PC-9 (cell line): Measurements from ENCODE around the gene SRMS.
"Not testable (repeated sequence)": the region's sequence is repeated elsewhere in the genome, so short reads cannot be mapped to it uniquely, and the experiment has no call there.

ENCODE experiments used
- CTCF ChIP-seq: fragments of 200-600 bp; sonication (generic); conservative IDR thresholded peaks from 2 replicates; pipeline ENCODE4 v1.6.1; 2017; ENCODE audit warnings: mixed run types, antibody characterized with exemption, mild to moderate bottlenecking, moderate library complexity
- EZH2 ChIP-seq: fragments of 200-600 bp; sonication (generic); IDR thresholded peaks from 2 replicates; pipeline ENCODE4 v1.8.0; 2017; ENCODE audit warnings: antibody characterized with exemption, low read depth

- not testable (repeated sequence) for TF ChIP-seq CTCF, EZH2
Observed at GRCh38 chr20:63571087-63571478, 23.5 kb upstream of the SRMS start.
